ENCODE results near the gene NFKB1. TPM values are rescaled to one million over a fixed set of nuclear protein-coding genes. Genes with fewer than 3 reads are reported as not detected.
A peak's percentile ranks its signal among the peaks of the same experiment; 100 is the strongest.

NFKB1 gene
- polyA plus RNA-seq, 1 donor (not counting 4 experiments of a cell fraction or from before 2014, with no cell fraction given), result 21.8 TPM

- H3K36me3 ChIP-seq (ENCODE audit: control insufficient read depth in 2 of 2, extremely low read depth in 1 of 2, insufficient read depth in 2 of 2, low read length in 2 of 2), result no peaks in the 10 kb centered on the region
- H3K27ac ChIP-seq (ENCODE audit: control insufficient read depth, insufficient read depth, low read length), result no peak overlapping the region
- peak; percentile 36 to 72 (median 52) for TF ChIP-seq CTCF (optimal IDR thresholded peaks at IDR 0.05 in 1 of 3, IDR thresholded peaks at IDR 0.05 in 1 of 3, conservative IDR thresholded peaks at IDR 0.05 in 1 of 3; ENCODE audit: extremely low read depth in 1 of 3, insufficient read depth in 2 of 3, low read length in 3 of 3)
- TF ChIP-seq EZH2 (IDR thresholded peaks at IDR 0.05; ENCODE audit: low read length), result no peak
- H3K79me2 ChIP-seq (ENCODE audit: control insufficient read depth, insufficient read depth, low read length), result no peaks in the 10 kb centered on the region
- peaks cover 31% of the 10 kb centered on the region for H3K4me1 ChIP-seq (ENCODE audit: control insufficient read depth, extremely low read depth, insufficient read depth, low read length)
- peak; percentile 49 for FAIRE-seq
- H3K9me1 ChIP-seq (ENCODE audit: control insufficient read depth, extremely low read depth, insufficient read depth, low read length), result peaks cover 3% of the 10 kb centered on the region
- no peak overlapping the region for H3K9ac ChIP-seq (ENCODE audit: control insufficient read depth, extremely low read depth, insufficient read depth, low read length)
- no peaks in the 10 kb centered on the region for H4K20me1 ChIP-seq (ENCODE audit: control insufficient read depth, extremely low read depth, insufficient read depth, low read length)
- no peaks in the 10 kb centered on the region for H3K9me3 ChIP-seq (ENCODE audit: control insufficient read depth, low read depth, low read length)
- H3K4me3 ChIP-seq (ENCODE audit: control insufficient read depth in 2 of 3, extremely low read depth in 1 of 3, insufficient read depth in 2 of 3, low read depth in 1 of 3, low read length in 3 of 3), result no peak overlapping the region
- no peak for DNase-seq (ENCODE audit: low read depth, low spot score)
- dilution Hi-C loops (cut with MboI; ENCODE audit: extremely low pct_ligation_motif_present, low sequenced_read_pairs), result no loop called here
- no peak overlapping the region for H3K4me2 ChIP-seq (ENCODE audit: control insufficient read depth, extremely low read depth, insufficient read depth, low read depth, low read length)
- peak overlapping the region; percentile 37 for H2AFZ ChIP-seq (ENCODE audit: control insufficient read depth, low read length)
- H3K27me3 ChIP-seq (ENCODE audit: control insufficient read depth, extremely low read depth, insufficient read depth, low read length), result no peaks in the 10 kb centered on the region
Measured at GRCh38 chr4:102625232-102625930, 124.2 kb downstream of the NFKB1 start.

GRCh38 chr4:102627831-102628523, 126.8 kb downstream of the NFKB1 start:
- no peaks in the 10 kb centered on the region for H4K20me1 ChIP-seq (ENCODE audit: control insufficient read depth, extremely low read depth, insufficient read depth, low read length)
- no peak overlapping the region for H2AFZ ChIP-seq (ENCODE audit: control insufficient read depth, low read length)
- peaks cover 0 to 2% of the 10 kb centered on the region in 2 experiments for H3K36me3 ChIP-seq (ENCODE audit: control insufficient read depth in 2 of 2, extremely low read depth in 1 of 2, insufficient read depth in 2 of 2, low read length in 2 of 2)
- no peaks in the 10 kb centered on the region for H3K79me2 ChIP-seq (ENCODE audit: control insufficient read depth, insufficient read depth, low read length)
- no peak for DNase-seq (ENCODE audit: low read depth, low spot score)
- H3K4me3 ChIP-seq (ENCODE audit: control insufficient read depth in 2 of 3, extremely low read depth in 1 of 3, insufficient read depth in 2 of 3, low read depth in 1 of 3, low read length in 3 of 3), result peak overlapping the region in 1 of 3 experiments; percentile 5
- peak overlapping the region; percentile 65 for H3K4me2 ChIP-seq (ENCODE audit: control insufficient read depth, extremely low read depth, insufficient read depth, low read depth, low read length)
- peak; percentile 91 for FAIRE-seq
- peaks cover 24% of the 10 kb centered on the region for H3K4me1 ChIP-seq (ENCODE audit: control insufficient read depth, extremely low read depth, insufficient read depth, low read length)
- TF ChIP-seq CTCF (optimal IDR thresholded peaks at IDR 0.05 in 1 of 3, IDR thresholded peaks at IDR 0.05 in 1 of 3, conservative IDR thresholded peaks at IDR 0.05 in 1 of 3; ENCODE audit: extremely low read depth in 1 of 3, insufficient read depth in 2 of 3, low read length in 3 of 3) (no peak), EZH2 (IDR thresholded peaks at IDR 0.05; ENCODE audit: low read length) (no peak)
- H3K9ac ChIP-seq (ENCODE audit: control insufficient read depth, extremely low read depth, insufficient read depth, low read length), result no peak overlapping the region
- H3K27ac ChIP-seq (ENCODE audit: control insufficient read depth, insufficient read depth, low read length), result peak overlapping the region; percentile 83
- dilution Hi-C loops (cut with MboI; ENCODE audit: extremely low pct_ligation_motif_present, low sequenced_read_pairs), result no loop called here
- H3K9me3 ChIP-seq (ENCODE audit: control insufficient read depth, low read depth, low read length), result no peaks in the 10 kb centered on the region
- H3K9me1 ChIP-seq (ENCODE audit: control insufficient read depth, extremely low read depth, insufficient read depth, low read length), result peaks cover 3% of the 10 kb centered on the region
- H3K27me3 ChIP-seq (ENCODE audit: control insufficient read depth, extremely low read depth, insufficient read depth, low read length), result no peaks in the 10 kb centered on the region

All from keratinocyte (primary cell).